ENCODE data around the gene RPIA. TPM values are rescaled to one million over a fixed set of nuclear protein-coding genes. Genes with fewer than 3 reads are reported as not detected.

RPIA gene
- total and polyA plus RNA-seq, 9 of the 15 experiments (the other 6 are each of a cell fraction or from before 2014, with no cell fraction given) = 7.8 to 41.2 (median 25.8) TPM

DNA sequence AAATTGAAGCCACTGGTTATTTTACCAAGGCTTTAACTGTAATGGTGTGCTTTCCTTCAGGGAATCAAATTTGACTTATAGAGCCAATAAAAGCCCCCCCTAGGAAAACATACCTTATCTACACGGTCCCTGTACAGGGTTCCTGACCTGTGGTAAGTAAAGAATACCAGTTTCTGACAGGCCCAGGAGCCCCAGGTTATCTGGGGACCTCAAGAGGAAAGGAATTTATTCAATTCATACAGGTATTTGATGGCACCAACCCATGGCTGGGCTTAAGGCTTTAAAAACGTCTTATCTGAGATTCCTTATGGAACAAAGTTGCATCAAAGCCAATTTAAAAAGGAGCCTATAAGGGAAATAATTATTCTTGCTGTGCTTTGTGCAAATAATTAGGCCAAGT is 7.0 kb upstream of the RPIA start (continued):
- TF ChIP-seq, protein P1, sequence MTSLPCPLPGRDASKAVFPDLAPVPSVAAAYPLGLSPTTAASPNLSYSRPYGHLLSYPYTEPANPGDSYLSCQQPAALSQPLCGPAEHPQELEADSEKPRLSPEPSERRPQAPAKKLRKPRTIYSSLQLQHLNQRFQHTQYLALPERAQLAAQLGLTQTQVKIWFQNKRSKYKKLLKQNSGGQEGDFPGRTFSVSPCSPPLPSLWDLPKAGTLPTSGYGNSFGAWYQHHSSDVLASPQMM (CRISPR knock-in tag; IDR thresholded peaks at IDR 0.05) = no peak
- TF ChIP-seq LEF1 (IDR thresholded peaks at IDR 0.05) (no peak), BRF1 (IDR thresholded peaks at IDR 0.05; ENCODE audit: borderline replicate concordance, extremely low read depth, insufficient read length) (no peak), ZNF24 (IDR thresholded peaks at IDR 0.05) (no peak), KDM4B (IDR thresholded peaks at IDR 0.05; ENCODE audit: borderline replicate concordance in 2 of 2, low read depth in 1 of 2) (no peak), SIX5 (IDR thresholded peaks at IDR 0.05; ENCODE audit: borderline replicate concordance in 1 of 2, insufficient read depth in 1 of 2, low read depth in 1 of 2, low read length in 2 of 2) (no peak), E2F3 (CRISPR knock-in tag; IDR thresholded peaks at IDR 0.05) (no peak), DACH1 (IDR thresholded peaks at IDR 0.05; ENCODE audit: partially characterized antibody) (no peak), MAFK (IDR thresholded peaks at IDR 0.05; ENCODE audit: low read length) (no peak), DDX20 (tag; IDR thresholded peaks at IDR 0.05; ENCODE audit: low read depth) (no peak), ZNF174 (CRISPR knock-in tag; IDR thresholded peaks at IDR 0.05) (no peak)
- TF ChIP-seq, protein P2, sequence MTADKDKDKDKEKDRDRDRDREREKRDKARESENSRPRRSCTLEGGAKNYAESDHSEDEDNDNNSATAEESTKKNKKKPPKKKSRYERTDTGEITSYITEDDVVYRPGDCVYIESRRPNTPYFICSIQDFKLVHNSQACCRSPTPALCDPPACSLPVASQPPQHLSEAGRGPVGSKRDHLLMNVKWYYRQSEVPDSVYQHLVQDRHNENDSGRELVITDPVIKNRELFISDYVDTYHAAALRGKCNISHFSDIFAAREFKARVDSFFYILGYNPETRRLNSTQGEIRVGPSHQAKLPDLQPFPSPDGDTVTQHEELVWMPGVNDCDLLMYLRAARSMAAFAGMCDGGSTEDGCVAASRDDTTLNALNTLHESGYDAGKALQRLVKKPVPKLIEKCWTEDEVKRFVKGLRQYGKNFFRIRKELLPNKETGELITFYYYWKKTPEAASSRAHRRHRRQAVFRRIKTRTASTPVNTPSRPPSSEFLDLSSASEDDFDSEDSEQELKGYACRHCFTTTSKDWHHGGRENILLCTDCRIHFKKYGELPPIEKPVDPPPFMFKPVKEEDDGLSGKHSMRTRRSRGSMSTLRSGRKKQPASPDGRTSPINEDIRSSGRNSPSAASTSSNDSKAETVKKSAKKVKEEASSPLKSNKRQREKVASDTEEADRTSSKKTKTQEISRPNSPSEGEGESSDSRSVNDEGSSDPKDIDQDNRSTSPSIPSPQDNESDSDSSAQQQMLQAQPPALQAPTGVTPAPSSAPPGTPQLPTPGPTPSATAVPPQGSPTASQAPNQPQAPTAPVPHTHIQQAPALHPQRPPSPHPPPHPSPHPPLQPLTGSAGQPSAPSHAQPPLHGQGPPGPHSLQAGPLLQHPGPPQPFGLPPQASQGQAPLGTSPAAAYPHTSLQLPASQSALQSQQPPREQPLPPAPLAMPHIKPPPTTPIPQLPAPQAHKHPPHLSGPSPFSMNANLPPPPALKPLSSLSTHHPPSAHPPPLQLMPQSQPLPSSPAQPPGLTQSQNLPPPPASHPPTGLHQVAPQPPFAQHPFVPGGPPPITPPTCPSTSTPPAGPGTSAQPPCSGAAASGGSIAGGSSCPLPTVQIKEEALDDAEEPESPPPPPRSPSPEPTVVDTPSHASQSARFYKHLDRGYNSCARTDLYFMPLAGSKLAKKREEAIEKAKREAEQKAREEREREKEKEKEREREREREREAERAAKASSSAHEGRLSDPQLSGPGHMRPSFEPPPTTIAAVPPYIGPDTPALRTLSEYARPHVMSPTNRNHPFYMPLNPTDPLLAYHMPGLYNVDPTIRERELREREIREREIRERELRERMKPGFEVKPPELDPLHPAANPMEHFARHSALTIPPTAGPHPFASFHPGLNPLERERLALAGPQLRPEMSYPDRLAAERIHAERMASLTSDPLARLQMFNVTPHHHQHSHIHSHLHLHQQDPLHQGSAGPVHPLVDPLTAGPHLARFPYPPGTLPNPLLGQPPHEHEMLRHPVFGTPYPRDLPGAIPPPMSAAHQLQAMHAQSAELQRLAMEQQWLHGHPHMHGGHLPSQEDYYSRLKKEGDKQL (CRISPR knock-in tag; IDR thresholded peaks at IDR 0.05; ENCODE audit: borderline replicate concordance) = no peak
- TF ChIP-seq, protein P3, sequence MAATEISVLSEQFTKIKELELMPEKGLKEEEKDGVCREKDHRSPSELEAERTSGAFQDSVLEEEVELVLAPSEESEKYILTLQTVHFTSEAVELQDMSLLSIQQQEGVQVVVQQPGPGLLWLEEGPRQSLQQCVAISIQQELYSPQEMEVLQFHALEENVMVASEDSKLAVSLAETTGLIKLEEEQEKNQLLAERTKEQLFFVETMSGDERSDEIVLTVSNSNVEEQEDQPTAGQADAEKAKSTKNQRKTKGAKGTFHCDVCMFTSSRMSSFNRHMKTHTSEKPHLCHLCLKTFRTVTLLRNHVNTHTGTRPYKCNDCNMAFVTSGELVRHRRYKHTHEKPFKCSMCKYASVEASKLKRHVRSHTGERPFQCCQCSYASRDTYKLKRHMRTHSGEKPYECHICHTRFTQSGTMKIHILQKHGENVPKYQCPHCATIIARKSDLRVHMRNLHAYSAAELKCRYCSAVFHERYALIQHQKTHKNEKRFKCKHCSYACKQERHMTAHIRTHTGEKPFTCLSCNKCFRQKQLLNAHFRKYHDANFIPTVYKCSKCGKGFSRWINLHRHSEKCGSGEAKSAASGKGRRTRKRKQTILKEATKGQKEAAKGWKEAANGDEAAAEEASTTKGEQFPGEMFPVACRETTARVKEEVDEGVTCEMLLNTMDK (IDR thresholded peaks at IDR 0.05; ENCODE audit: borderline replicate concordance, insufficient read depth, low read depth, low read length, poor library complexity, severe bottlenecking) = no peak
- TF ChIP-seq, protein P4, sequence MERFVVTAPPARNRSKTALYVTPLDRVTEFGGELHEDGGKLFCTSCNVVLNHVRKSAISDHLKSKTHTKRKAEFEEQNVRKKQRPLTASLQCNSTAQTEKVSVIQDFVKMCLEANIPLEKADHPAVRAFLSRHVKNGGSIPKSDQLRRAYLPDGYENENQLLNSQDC (CRISPR knock-in tag; IDR thresholded peaks at IDR 0.05) = no peak
- TF ChIP-seq, protein P5, sequence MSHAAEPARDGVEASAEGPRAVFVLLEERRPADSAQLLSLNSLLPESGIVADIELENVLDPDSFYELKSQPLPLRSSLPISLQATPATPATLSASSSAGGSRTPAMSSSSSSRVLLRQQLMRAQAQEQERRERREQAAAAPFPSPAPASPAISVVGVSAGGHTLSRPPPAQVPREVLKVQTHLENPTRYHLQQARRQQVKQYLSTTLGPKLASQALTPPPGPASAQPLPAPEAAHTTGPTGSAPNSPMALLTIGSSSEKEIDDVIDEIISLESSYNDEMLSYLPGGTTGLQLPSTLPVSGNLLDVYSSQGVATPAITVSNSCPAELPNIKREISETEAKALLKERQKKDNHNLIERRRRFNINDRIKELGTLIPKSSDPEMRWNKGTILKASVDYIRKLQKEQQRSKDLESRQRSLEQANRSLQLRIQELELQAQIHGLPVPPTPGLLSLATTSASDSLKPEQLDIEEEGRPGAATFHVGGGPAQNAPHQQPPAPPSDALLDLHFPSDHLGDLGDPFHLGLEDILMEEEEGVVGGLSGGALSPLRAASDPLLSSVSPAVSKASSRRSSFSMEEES (CRISPR knock-in tag; IDR thresholded peaks at IDR 0.05) = no peak
